Testis (tissue), 2 donors: ENCODE results near the gene PRR30.

Experiments
- POLR2A ChIP-seq: fragments of 450-650 bp; IDR thresholded peaks from one replicate; pipeline ENCODE4 v1.6.1; 2017; ENCODE audit warnings: antibody characterized with exemption, mild to moderate bottlenecking, moderate library complexity
- TF ChIP-seq, protein P1 (sequence below), 3 experiments: fragments of 450-650 bp in 2 of 3; fragments of 200-600 bp in 1 of 3; sonication (generic) in 1 of 3; IDR thresholded peaks; one replicate each; pipeline ENCODE4 v1.5.1; 2016 to 2019; ENCODE audit warnings: antibody characterized with exemption in 3 of 3, mild to moderate bottlenecking in 2 of 3, moderate library complexity in 1 of 3

- TF ChIP-seq, protein P1, sequence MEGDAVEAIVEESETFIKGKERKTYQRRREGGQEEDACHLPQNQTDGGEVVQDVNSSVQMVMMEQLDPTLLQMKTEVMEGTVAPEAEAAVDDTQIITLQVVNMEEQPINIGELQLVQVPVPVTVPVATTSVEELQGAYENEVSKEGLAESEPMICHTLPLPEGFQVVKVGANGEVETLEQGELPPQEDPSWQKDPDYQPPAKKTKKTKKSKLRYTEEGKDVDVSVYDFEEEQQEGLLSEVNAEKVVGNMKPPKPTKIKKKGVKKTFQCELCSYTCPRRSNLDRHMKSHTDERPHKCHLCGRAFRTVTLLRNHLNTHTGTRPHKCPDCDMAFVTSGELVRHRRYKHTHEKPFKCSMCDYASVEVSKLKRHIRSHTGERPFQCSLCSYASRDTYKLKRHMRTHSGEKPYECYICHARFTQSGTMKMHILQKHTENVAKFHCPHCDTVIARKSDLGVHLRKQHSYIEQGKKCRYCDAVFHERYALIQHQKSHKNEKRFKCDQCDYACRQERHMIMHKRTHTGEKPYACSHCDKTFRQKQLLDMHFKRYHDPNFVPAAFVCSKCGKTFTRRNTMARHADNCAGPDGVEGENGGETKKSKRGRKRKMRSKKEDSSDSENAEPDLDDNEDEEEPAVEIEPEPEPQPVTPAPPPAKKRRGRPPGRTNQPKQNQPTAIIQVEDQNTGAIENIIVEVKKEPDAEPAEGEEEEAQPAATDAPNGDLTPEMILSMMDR (IDR thresholded peaks at IDR 0.05), result no peak
- TF ChIP-seq POLR2A, result no peak
Measured at GRCh38 chr2:27092696-27093429, 46.3 kb downstream of the PRR30 start.
